HK-2 (cell line): ENCODE results near the gene GEMIN4.
"Not testable (repeated sequence)": the region's sequence is repeated elsewhere in the genome, so short reads cannot be mapped to it uniquely, and the experiment has no call there.

Experiments
- DNase-seq: peaks from one replicate; pipeline ENCODE4 v3.0.0-alpha.2; 2018; ENCODE audit not compliant: unreplicated experiment

GEMIN4 gene

GRCh38 chr17:778096-778495 is 26.0 kb upstream of the GEMIN4 start:
- DNase-seq = no peak

- no peak for DNase-seq
Measured at GRCh38 chr17:774313-774584, 22.2 kb upstream of the GEMIN4 start.

- peak; percentile 17 for DNase-seq
Measured at GRCh38 chr17:773467-774312, 21.6 kb upstream of the GEMIN4 start.

- no peak for DNase-seq
Measured at GRCh38 chr17:773016-773415, 21.0 kb upstream of the GEMIN4 start.

- no peak for DNase-seq
Measured at GRCh38 chr17:767076-767475, 15.0 kb upstream of the GEMIN4 start.

- DNase-seq = no peak
Measured at GRCh38 chr17:760371-760770, 8.3 kb upstream of the GEMIN4 start.

GRCh38 chr17:759964-760363 is 7.9 kb upstream of the GEMIN4 start:
- no peak for DNase-seq

- DNase-seq = not testable (repeated sequence)
Measured at GRCh38 chr17:756010-756567, 4.0 kb upstream of the GEMIN4 start.

- DNase-seq = not testable (repeated sequence)
Measured at GRCh38 chr17:755319-755961, 3.4 kb upstream of the GEMIN4 start.

- no peak for DNase-seq
Measured at GRCh38 chr17:753418-753817, 1.4 kb upstream of the GEMIN4 start.

- DNase-seq = no peak
Measured at GRCh38 chr17:752620-753219, 656 bp upstream of the GEMIN4 start.

GRCh38 chr17:751269-752001 is 629 bp downstream of the GEMIN4 start:
- DNase-seq = peak; percentile 50

- no peak for DNase-seq
Measured at GRCh38 chr17:750431-751037, 1.5 kb downstream of the GEMIN4 start.

- DNase-seq = not testable (repeated sequence)
Measured at GRCh38 chr17:749359-749758, 2.7 kb downstream of the GEMIN4 start.

GRCh38 chr17:748604-749003 is 3.5 kb downstream of the GEMIN4 start:
- not testable (repeated sequence) for DNase-seq

GRCh38 chr17:746783-747629 is 5.1 kb downstream of the GEMIN4 start:
- no peak for DNase-seq

GRCh38 chr17:746181-746580 is 5.9 kb downstream of the GEMIN4 start:
- DNase-seq = no peak

- no peak for DNase-seq
Measured at GRCh38 chr17:745406-745805, 6.7 kb downstream of the GEMIN4 start.

- no peak for DNase-seq
Measured at GRCh38 chr17:744937-745336, 7.1 kb downstream of the GEMIN4 start.

- DNase-seq = no peak
Measured at GRCh38 chr17:743139-743538, 8.9 kb downstream of the GEMIN4 start.
